AG09319 (cell line): ENCODE measurements around the gene LDB2.

Experiments
- DNase-seq: peaks from one replicate; pipeline ENCODE4 v3.0.0-alpha.2; 2010; ENCODE audit warnings: low read depth; ENCODE audit errors: extremely low read depth
- TF ChIP-seq, protein P1 (sequence below): IDR thresholded peaks from 2 replicates; pipeline ENCODE4 v1.5.1; 2011; ENCODE audit warnings: low read depth, mild to moderate bottlenecking, inconsistent platforms, low read length, moderate library complexity

LDB2 gene

GRCh38 chr4:16827794-16828724, 70.4 kb downstream of the LDB2 start:
- DNase-seq, result no peak
- TF ChIP-seq, protein P1, sequence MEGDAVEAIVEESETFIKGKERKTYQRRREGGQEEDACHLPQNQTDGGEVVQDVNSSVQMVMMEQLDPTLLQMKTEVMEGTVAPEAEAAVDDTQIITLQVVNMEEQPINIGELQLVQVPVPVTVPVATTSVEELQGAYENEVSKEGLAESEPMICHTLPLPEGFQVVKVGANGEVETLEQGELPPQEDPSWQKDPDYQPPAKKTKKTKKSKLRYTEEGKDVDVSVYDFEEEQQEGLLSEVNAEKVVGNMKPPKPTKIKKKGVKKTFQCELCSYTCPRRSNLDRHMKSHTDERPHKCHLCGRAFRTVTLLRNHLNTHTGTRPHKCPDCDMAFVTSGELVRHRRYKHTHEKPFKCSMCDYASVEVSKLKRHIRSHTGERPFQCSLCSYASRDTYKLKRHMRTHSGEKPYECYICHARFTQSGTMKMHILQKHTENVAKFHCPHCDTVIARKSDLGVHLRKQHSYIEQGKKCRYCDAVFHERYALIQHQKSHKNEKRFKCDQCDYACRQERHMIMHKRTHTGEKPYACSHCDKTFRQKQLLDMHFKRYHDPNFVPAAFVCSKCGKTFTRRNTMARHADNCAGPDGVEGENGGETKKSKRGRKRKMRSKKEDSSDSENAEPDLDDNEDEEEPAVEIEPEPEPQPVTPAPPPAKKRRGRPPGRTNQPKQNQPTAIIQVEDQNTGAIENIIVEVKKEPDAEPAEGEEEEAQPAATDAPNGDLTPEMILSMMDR, result no peak

- DNase-seq, result no peak
- TF ChIP-seq, protein P1, result no peak
Measured at GRCh38 chr4:16827045-16827444, 71.4 kb downstream of the LDB2 start.

DNA sequence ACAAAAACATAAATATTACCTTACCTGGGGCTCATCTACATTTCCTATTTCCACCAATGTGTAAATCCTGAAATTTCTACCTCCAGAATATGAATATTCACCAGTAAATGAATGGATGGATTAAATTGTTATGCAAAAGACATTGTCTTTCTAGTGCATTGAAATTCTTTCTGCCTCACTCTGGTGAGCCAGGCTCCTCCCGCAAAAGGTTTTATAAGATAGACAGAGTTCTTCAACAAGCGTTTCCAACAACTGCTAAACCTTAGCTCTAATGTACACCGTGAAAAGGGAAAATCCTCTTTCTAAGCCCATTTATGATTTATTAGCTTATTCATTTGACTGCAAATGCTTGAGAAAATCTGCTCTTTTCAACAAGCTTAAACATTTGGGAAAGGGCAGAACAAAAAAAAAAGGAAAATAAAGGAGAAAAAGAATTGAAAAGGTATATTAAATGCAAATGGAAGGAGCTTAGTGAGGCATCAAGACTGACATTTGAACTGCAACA, 72.0 kb downstream of the LDB2 start:
- DNase-seq, result no peak
- TF ChIP-seq, protein P1, result no peak

DNA sequence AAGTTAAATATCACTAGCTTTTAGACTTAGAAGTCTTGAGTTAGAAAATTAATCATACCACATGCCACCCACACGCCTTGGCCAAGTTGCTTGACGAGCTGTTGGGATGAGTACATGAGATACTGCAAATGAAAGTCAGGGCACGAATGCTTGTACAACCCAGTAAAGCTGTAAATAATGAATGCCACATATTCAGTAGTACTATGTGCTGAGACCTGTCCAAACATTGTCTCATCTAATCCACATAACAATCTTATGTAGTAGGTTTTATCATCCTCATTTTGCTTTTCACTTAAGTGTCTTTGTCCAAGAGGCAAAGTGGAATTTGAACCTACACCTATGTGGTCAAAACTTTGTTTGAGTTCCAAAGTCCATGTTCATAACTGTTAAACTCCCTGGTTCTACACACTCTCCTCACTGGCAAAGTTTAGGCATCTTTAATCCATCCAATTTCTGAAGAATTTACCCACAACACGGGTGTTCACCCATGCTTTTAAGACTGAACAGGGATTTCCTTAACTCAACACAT, 74.1 kb downstream of the LDB2 start:
- TF ChIP-seq, protein P1, result no peak
- no peak for DNase-seq

GRCh38 chr4:16820329-16820728, 78.1 kb downstream of the LDB2 start:
- TF ChIP-seq, protein P1, result no peak
- no peak for DNase-seq

DNA sequence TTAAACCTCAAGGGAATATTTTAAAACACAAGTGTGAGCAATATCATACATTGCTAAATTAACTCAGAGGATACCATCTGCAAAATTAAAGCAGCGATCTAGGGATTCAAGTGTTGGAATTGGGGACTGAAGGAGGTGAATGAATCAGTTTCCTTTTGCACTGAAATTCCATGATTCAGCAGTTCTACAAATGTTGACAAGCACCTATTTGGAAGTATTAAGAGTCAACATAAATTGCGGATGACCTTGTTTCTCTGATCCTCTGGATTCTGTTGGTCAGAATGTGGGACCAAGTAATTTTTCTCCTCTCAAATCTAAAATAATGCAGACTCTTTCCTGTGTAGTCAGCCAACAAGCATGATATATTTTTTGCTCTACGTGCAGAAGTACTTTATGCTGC, 78.8 kb downstream of the LDB2 start:
- TF ChIP-seq, protein P1, result no peak
- no peak for DNase-seq

- no peak for DNase-seq
- TF ChIP-seq, protein P1, result no peak
Measured at GRCh38 chr4:16818005-16818404, 80.4 kb downstream of the LDB2 start.
